GM18907 (cell line): ENCODE measurements around the gene TMOD1.
A peak's percentile ranks its signal among the peaks of the same experiment; 100 is the strongest.
"Not testable (repeated sequence)": the region's sequence is repeated elsewhere in the genome, so short reads cannot be mapped to it uniquely, and the experiment has no call there.

Experiments used
- ATAC-seq: cut with Tn5 transposase; IDR thresholded peaks from one replicate; pipeline ENCODE4 v1.9.1; 2021; ENCODE audit warnings: mild to moderate bottlenecking, moderate library complexity; ENCODE audit not compliant: unreplicated experiment

Gene TMOD1

DNA sequence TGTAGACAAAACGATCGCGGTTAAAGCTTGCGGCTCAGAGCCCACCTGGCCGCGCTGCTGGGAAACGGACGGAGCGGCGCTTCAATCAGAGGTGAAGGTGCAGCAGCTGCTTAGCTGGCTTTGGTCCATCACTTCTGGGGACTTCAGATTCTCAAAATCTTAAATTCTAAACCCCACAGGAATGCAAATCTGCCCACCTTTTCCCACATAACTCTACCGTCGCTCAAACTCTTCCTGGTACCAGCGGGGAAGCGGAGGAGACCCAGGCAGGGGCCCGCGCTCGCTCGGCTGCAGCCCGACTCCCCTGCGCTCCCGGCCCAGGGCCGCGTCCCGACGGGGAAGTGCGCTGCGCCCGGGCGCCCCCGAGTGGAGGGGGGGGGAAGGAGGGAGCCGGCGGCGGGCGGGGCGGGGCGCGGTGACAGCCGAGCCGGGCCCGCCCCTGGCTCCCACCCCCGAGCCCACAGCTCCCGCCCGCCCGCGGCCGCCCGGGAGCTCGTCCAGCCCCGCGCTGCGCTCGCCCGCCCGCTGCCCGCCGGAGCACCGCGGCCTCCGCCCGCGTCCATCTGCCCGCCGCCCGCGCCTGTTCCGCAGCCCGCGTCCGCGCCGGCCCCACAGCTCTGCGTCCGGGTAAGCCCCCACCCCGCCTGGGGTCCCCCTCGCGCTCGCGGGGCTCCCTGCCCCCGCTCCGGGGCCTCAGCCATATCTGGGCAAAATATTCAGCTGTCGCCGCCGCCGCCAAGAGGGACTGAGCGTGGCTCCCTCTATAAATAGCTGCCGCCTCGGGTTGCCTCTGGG lies at the start of gene TMOD1:
TSS of gene TMOD1 (plus strand) at position 490 of the 795 bp plus-strand sequence. CDS start 22,523 bp downstream, outside the sequence.
- peak; percentile 57 for ATAC-seq

DNA sequence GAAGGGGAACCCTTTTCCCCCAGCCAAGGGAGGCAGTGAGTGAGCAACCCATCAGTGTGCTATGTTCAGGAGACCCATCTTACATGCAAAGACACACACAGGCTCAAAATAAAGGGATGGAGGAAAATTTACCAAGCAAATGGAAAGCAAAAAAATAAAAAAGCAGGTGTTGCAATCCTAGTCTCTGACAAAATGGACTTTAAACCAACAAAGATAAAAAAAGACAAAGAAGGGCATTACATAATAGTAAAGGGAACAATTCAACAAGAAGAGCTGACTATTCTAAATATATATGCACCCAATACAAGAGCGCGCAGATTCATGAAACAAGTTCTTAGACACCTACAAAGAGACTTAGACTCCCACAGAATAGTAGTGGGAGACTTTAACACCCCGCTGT lies 47.9 kb upstream of the TMOD1 start:
- ATAC-seq: not testable (repeated sequence)

DNA sequence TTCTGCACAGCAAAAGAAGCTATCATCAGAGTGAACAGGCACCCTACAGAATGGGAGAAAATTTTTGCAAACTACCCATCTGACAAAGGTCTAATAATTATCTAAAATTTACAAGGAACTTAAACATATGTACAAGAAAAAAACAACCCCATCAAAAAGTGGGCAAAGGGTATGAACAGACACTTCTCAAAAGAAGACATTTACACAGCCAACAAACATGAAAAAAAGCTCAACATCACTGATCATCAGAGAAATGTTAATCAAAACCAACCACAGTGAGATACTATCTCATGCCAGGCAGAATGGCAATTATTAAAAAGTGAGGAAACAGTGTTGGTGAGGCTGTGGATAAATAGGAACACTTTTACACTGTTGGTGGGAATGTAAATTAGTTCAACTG lies 44.6 kb upstream of the TMOD1 start:
- ATAC-seq: not testable (repeated sequence)

- no peak for ATAC-seq
Measured at GRCh38 chr9:97459326-97459725, 42.1 kb upstream of the TMOD1 start.

DNA sequence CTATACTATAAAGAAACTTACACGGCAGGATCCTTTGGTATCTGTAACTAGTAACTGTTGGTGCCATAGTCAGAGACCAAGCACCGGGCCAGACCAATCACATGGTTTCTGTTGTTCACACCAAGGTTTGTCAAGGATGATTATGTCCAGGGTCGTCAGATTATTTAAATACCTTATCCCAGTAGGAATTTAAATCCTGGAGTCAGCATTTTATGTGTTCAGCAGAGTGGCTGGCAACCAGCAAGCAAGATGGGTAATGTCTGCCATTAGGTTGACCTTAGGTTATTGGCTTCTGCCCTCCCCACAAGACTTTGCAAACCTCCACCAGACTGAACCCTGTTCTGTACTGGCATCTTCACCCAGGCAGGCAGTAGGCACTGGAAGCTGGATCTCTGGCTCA lies 39.3 kb upstream of the TMOD1 start:
- ATAC-seq: no peak

DNA sequence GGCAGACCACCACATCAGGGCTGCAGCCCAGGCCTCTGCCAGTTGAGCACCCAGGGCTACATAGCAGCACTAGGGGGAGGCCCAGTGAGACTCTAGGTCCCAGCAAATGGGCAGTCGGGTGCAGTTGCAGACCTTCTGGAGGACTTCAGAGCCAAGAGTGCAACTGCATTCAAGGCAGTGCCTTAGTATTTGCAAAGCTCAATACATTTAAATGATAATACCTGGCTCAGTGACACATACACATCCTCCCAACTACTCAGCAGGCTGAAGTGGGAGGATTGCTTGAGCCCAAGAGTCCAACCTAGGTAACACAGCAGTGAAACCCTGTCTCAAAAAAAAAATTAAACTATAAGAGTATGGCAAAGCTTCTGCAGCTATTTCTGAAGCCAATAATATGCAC lies 38.6 kb upstream of the TMOD1 start:
- no peak for ATAC-seq

DNA sequence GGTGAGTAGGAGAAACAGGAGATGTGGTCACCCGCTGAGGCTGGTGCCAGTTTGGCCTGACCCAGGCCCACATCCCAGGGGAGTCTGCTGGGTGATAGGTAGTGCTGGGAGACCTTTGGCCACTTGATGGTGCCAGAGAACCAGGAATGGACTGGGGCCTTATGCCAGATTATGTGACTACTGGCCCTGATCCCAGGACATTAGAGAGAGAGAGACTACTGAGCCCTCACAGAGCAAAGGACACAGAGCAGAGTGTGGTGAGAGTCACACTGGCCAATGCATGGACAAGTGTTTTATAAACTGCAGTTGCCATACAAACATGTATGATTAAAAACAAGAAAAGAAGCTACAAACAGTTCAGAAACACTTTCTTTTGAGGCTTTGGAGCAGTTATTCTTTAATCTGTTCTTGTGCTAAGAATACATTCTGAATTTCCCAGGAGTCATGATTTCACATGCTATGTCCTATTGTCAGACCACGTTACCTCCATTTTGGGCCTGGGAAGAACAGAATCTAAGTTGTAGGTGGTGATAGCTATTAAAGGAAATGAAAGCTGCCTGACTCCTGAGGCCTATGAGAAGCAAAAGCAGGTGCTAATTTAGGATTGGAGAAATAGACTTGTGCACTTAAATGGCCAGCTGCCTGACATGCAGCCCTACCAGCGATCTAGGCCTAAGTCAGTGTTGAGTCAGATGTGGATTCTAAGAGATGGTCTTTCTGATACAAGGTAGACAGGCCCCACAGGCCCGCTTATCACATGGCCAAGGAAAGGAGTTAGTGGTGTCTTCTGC lies 32.6 kb upstream of the TMOD1 start:
- ATAC-seq: peak; percentile 85

DNA sequence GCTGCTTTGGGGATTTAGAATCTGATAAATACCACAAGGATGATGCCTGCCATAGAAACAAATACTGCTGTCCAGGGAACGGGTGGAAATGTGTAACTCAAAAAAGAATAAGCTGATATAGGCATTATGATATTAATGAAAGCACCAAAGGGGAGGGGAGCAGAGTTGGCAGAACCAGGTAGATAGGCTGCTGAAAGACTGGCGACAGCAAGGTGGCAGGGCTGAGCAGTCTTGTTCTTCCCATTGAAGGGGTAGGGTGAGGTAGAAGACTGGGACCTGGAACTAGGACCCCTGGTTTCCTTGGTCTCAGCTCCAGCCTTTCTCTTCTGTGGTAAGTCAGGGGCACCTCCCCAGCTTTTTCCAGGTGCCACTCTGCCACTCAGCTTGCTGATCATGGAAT lies 31.4 kb upstream of the TMOD1 start:
- no peak for ATAC-seq

DNA sequence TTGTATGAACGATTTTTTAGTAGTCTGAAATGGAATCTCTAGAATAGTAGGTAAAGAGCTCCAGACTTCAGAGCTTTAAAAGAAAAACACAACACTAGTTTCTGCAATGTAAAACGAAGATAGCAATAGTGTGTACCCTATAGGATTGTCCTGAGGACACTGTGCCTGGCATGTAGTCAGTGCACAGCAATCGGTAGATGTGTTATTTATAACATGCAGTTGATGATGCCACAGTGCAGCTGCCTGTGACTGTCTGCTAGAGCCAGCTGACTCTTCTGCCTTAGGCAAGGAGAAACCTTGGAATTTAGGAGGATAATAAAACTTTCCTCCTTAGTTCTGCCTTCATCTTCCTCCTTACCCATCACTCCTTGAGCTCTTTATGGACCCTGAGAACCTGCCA lies 27.7 kb upstream of the TMOD1 start:
- no peak for ATAC-seq

DNA sequence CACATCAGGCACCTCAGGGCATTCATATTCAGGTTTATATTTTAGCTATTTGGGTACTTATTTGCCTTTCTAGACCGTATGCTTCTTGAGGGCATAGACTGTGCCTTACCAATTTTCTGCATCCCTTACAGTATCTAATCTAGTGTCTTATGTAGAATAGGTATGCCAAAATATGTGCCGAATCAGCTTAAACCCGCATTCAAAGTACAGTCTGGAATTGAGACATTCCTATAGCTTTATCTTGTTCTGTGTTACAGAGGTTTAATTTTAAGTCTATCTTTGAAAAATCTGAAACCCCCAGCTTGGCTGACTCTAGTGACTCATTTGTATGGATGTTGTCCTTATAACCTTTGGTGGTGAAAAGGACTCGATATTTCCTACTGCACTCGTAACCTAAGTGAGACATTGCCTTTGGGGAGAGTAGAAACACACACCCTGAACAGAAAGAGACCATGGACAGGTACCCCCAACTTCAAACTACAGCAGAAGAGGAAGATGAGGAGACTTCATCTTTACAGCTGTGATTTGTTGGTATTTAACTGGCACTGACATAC lies 27.0 kb upstream of the TMOD1 start:
- no peak for ATAC-seq

DNA sequence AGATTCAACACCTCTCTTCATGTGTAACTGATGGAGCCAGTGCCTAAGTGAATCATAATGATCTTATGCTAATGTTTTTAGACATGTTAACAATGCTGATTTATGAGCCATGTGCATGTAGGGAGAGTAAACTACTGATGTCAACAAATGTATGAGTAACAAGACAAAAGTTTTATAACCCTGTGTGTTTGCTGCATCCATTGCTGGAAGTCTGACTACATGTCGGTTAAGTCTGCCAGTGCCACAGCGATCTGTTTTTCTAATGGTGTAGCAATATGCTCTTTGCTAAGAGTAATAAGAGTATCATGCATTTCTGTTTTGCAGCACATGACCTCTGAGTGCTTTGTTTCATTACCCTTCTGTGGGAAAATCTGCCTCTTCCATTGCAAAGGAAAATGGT lies 26.4 kb upstream of the TMOD1 start:
- no peak for ATAC-seq

DNA sequence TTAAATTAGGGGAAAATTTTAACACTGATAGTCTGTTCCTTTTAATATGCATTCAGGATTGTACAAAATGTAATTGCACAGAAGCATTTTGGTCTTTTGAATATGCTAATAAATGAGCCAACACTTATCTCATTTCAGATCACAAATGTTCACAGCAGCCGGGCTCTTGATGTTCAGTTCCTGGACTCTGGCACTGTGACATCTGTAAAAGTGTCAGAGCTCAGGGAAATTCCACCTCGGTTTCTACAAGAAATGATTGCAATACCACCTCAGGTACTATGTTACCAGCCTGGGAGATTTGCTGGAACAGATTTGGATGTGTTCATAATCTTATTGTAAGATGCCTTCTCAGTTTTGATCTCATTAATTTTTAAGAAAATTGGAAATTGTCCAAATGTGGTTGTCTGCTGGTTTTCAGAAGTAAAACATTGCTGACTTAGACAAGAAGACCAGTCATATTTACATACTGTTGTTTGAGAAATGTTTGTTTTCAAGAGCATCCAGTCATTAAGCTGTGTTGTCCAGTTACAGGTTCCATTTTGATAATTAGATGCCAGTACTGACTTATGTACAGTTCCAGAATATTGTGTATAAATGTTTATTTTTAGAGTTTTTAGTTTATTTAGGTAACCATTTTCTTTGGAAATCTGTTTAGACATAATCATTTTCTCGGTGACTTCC lies 23.0 kb upstream of the TMOD1 start:
- ATAC-seq: no peak

DNA sequence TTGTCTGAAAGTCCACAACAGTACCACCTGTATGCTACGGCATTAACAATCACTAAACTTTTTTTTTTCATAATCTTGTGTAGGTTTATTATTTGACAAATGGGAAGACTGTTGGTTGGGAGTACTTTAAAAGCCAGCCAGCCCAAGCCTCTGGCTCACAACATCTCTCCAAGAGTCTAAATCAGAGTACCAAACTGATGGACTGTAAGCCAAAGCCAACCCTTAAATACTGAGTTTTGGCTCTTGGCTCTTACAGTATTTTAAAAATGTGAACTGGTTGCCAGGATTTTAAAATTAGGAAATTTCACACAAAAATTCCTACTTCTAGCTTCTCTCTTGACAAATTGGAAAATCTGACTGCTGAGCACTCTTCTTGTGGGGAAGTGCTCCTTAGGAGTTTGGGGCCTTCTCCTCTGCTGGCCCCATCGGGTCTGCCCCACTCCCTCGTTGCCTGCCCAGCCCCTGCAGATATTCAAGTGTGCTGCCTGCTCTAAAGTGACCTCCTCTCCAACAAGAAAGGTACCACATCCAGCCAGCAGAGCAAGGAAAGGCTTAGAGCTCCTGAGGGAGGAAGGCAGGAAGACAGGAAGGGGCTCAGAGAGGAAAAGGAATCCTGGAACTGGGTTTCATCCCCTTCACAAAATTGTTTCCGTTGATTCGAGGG lies 21.8 kb upstream of the TMOD1 start:
- ATAC-seq: no peak

DNA sequence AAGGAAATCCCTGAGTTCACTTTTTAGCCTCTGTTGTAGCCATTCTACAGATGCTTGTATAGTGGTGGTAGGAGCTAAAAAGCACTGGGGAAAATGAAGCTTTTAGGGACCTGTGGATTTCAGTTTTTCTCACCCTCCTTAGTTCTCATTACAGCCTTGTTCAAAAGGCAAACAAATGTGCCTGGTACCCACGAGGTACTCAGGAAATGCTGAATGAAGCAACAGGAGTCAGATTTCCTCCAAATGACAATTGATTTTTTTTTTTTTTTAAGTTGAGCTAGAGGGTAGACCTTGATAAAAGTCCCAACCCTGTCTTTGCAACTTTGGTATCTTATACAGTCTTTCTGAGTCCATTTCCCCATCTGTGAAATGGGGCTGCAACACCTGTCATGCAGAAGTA lies 21.3 kb upstream of the TMOD1 start:
- ATAC-seq: no peak

- no peak for ATAC-seq
Measured at GRCh38 chr9:97480749-97481148, 20.7 kb upstream of the TMOD1 start.

- ATAC-seq: no peak
Measured at GRCh38 chr9:97484134-97484533, 17.3 kb upstream of the TMOD1 start.

- ATAC-seq: no peak
Measured at GRCh38 chr9:97487107-97487506, 14.4 kb upstream of the TMOD1 start.

DNA sequence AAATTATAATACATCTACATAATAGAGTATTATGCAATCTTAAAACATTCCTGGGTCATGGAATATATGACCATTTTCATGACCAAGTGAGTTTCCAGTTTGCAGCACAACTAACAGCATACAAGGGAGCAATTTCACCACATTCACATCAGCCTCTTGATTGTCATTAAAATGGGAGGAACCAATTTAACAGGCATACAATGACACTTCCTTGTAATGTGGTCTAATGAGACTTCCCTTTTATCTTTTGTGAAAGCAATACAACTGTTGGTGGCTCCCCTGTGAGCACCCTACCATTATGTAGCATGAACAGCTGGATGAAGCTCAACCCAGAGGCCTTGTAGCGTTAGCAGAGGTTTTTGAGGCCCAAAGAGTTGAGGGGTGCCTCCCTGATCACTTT lies 13.6 kb upstream of the TMOD1 start:
- no peak for ATAC-seq

- ATAC-seq: no peak
Measured at GRCh38 chr9:97491216-97491999, 10.1 kb upstream of the TMOD1 start.
